ENCODE measurements around the gene PDE6B.
"Not testable (repeated sequence)": the region's sequence is repeated elsewhere in the genome, so short reads cannot be mapped to it uniquely, and the experiment has no call there.

PDE6B gene

DNA sequence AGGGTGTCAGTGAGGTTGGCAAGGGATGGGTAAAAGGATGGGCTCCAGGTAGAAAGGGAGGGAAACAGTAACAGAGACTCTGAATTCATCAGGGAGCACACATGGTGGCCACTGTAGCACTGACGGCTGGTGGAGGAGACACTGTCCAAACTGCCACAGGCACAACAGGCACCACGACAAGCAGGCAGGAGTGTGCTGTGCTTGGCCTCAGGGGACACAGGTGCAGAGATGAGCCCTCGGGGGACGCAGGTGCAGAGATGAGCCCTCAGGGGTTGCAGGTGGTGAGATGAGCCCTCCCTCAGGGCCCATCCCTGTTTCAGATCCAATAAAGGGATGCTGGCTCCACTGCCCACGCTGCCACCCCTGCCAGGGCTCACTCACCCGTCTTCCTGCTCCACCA lies 7.6 kb downstream of the PDE6B start:
- no peak for DNase-seq (ENCODE audit: low read depth in 2 of 2)
- TF ChIP-seq, protein P1, sequence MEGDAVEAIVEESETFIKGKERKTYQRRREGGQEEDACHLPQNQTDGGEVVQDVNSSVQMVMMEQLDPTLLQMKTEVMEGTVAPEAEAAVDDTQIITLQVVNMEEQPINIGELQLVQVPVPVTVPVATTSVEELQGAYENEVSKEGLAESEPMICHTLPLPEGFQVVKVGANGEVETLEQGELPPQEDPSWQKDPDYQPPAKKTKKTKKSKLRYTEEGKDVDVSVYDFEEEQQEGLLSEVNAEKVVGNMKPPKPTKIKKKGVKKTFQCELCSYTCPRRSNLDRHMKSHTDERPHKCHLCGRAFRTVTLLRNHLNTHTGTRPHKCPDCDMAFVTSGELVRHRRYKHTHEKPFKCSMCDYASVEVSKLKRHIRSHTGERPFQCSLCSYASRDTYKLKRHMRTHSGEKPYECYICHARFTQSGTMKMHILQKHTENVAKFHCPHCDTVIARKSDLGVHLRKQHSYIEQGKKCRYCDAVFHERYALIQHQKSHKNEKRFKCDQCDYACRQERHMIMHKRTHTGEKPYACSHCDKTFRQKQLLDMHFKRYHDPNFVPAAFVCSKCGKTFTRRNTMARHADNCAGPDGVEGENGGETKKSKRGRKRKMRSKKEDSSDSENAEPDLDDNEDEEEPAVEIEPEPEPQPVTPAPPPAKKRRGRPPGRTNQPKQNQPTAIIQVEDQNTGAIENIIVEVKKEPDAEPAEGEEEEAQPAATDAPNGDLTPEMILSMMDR (IDR thresholded peaks at IDR 0.05; ENCODE audit: low read depth, low read length), result no peak
- no peak overlapping the region for H3K4me3 ChIP-seq (replicated peaks in 1 of 2; ENCODE audit: low read depth in 2 of 2, low read length in 2 of 2)

DNA sequence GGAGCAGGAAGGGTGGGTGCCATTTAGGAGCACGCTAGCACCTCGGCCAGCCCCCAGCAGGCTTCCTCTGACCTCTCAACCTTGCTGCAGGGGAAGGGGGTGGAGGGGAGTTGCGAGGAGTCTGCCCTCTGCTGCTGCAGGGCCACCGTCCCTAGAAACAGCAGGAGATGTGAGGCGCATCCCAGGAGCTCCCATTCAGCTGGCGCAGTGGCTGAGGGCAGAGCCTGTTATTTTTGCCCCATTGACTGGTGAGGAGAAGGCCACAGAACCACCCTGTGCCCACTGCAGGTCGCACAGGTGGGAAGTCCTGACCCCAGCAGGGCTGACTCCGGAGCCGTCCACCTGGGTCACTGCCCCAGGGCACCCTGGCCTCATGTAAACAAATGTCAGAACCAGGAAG lies 8.0 kb downstream of the PDE6B start:
- H3K4me3 ChIP-seq (replicated peaks in 1 of 2; ENCODE audit: low read depth in 2 of 2, low read length in 2 of 2), result no peak overlapping the region
- TF ChIP-seq, protein P1 (IDR thresholded peaks at IDR 0.05; ENCODE audit: low read depth, low read length), result no peak
- DNase-seq (ENCODE audit: low read depth in 2 of 2), result no peak

DNA sequence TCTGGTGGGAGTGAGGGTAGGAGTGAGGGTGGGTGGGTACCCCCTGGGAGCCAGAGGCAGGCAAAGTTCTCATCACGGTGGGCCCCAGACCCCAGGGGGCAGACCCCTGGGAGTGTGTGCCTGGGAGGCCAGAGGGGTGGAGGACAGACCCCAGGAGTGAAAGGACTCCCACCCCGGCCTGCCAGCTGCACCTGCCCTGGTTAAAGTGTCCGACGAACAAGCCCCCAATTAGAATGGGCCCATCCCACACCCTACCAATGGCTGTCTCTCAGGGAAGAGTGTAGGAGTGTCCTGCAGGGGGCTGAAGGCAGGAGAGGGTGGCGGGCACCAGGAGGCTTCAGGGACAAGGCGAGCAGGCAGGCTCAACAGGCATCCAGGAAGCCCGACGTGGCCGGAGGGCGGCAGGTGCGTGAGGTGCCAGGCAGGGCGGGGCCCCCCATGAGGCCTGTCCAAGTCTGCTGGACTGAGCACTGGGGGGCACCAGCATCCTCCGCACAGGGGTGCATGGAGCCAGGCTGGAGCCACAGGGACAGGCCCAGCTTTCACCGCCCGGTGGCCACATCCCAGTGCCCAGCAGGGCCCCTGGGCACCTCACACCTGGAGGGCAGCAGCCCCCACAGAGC lies 8.7 kb downstream of the PDE6B start:
- H3K4me3 ChIP-seq (replicated peaks in 1 of 2; ENCODE audit: low read depth in 2 of 2, low read length in 2 of 2), result no peak overlapping the region
- TF ChIP-seq, protein P1 (IDR thresholded peaks at IDR 0.05; ENCODE audit: low read depth, low read length), result no peak
- no peak for DNase-seq (ENCODE audit: low read depth in 2 of 2)

DNA sequence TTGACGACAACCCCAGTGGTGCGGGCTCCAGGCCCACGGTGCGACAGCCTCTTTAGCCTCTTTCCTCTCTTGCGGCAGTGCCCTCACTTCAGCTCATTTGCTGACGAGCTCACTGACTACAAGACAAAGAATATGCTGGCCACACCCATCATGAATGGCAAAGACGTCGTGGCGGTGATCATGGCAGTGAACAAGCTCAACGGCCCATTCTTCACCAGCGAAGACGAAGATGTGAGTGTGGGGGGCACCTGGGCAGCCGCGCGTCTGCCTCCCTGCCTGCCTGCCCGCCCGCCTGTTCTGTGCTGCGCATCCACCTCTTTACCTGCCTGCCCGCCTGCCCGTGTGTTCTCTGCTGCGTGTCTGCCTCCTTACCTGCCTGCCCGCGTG lies 9.2 kb downstream of the PDE6B start:
- TF ChIP-seq, protein P1 (IDR thresholded peaks at IDR 0.05; ENCODE audit: low read depth, low read length), result no peak
- no peak overlapping the region for H3K4me3 ChIP-seq (replicated peaks in 1 of 2; ENCODE audit: low read depth in 2 of 2, low read length in 2 of 2)
- no peak for DNase-seq (ENCODE audit: low read depth in 2 of 2)

DNA sequence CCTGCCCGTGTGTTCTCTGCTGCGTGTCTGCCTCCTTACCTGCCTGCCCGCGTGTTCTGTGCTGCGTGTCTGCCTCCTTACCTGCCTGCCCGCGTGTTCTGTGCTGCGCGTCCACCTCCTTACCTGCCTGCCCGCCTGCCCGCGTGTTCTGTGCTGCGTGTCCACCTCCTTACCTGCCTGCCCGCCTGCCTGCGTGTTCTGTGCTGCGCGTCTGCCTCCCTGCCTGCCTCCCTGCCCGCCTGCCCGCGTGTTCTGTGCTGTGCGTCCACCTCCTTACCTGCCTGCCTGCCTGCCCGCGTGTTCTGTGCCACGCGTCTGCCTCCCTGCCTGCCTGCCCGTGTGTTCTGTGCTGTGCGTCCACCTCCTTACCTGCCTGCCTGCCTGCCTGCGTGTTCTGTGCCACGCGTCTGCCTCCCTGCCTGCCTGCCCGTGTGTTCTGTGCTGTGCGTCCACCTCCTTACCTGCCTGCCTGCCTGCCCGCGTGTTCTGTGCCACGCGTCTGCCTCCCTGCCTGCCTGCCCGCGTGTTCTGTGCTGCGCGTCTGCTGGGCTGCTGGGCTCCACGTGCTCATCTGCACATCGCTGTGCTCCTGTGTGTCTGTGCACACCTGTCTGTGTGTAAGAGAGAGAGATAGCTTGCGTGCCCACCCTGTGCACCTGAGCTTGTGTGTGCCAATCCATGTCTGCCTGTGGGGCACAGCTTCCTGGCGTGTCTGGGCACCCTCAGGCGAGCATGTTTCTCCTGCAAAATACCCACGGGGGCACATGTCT lies 9.9 kb downstream of the PDE6B start:
- DNase-seq (ENCODE audit: low read depth in 2 of 2); H3K4me3 ChIP-seq (replicated peaks in 1 of 2; ENCODE audit: low read depth in 2 of 2, low read length in 2 of 2): not testable (repeated sequence)

DNA sequence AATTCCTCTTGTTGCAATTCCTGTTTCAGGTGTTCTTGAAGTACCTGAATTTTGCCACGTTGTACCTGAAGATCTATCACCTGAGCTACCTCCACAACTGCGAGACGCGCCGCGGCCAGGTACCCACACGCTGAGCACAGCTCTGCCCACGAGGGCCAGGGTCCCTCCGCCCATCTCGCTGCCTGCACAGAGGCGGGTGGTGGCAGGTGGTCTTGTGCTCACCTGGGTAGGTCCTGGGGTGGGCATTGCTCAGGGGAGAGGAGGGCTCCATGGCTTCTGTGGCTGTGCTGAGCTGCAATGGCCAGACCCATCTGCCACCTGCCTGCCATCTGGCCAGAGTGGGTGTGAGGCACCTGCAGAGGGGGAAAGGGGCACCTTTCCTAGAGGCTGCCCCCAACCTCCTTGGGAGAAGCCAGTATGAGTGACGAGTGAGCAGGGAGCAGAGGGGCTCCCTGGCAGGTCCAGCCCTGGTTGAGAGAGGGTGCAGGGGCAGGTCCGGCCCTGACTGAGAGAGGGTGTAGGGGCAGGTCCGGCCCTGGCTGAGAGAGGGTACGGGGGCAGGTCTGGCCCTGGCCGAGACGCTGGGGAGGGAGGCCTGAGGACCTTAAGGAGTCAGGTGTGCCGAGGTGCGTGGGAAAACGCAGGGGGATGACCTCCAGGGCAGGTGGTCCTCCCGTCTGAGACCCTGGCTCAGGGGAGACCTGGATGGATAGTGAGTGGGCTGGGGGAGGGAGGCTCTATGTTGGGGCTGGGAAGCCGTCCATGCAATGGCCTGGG lies 10.7 kb downstream of the PDE6B start:
- no peak overlapping the region for H3K4me3 ChIP-seq (replicated peaks in 1 of 2; ENCODE audit: low read depth in 2 of 2, low read length in 2 of 2)
- TF ChIP-seq, protein P1 (IDR thresholded peaks at IDR 0.05; ENCODE audit: low read depth, low read length), result no peak
- no peak for DNase-seq (ENCODE audit: low read depth in 2 of 2)

DNA sequence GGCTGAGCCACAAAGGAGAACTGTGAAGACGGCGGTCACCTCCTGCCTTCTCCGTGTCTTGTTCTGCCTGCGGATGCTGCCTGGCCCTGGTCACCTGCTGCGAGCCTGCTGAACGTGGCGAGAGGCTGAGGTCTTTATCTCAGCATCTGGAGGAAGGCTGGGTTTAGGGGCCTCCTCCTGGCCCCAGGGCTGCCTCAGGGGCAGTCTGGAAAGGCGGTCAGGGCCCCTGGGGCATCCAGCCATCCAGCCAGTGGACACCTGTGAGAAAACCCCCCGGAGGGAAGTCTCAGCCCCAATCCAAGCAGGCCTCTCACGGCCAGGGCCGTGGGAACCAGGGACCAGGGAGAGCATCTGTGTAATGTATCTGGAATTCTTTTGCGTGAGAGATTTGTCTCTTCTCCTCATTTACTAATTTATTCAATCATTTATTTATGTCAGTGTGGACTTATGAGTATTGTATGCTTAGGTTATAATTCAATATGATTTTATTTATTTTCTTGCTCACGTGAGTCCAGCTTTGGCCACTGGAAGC lies 11.3 kb downstream of the PDE6B start:
- TF ChIP-seq, protein P1 (IDR thresholded peaks at IDR 0.05; ENCODE audit: low read depth, low read length), result no peak
- DNase-seq (ENCODE audit: low read depth in 2 of 2), result no peak

More for the DNA sequence above, 11.3 kb downstream of the PDE6B start:
- H3K4me3 ChIP-seq (replicated peaks in 1 of 2; ENCODE audit: low read depth in 2 of 2, low read length in 2 of 2), result no peak overlapping the region

Data from cardiac fibroblast (primary cell).